T-helper 17 cell (primary cell): ENCODE data around the gene VAV1. TPM values are rescaled to one million over a fixed set of nuclear protein-coding genes. Genes with fewer than 3 reads are reported as not detected.
"Not testable (repeated sequence)": the region's sequence is repeated elsewhere in the genome, so short reads cannot be mapped to it uniquely, and the experiment has no call there.

Experiments
- ATAC-seq: fragments of 150-1000 bp; cut with Tn5 transposase; 2 replicates; pipeline ENCODE4 v1.10.0; 2021; ENCODE audit warnings: mild to moderate bottlenecking, moderate library complexity
- DNase-seq, 3 donors: peaks; one replicate each; pipeline versions ENCODE4 v3.0.0 to v3.0.0-alpha.2; 2020 to 2021
- H3K9me3 ChIP-seq: one replicate; pipeline ENCODE4 v1.7.0; 2013; ENCODE audit warnings: low read length, mild to moderate bottlenecking; ENCODE audit not compliant: control insufficient read depth, poor library complexity, severe bottlenecking
- H3K27ac Mint-ChIP-seq: one replicate; pipeline ENCODE4 v1.8.0; 2022; ENCODE audit warnings: mild to moderate bottlenecking, moderate library complexity, mixed read lengths
- H3K27me3 Mint-ChIP-seq: one replicate; pipeline ENCODE4 v1.8.0; 2022; ENCODE audit warnings: mixed read lengths
- H3K36me3 Mint-ChIP-seq: one replicate; pipeline ENCODE4 v1.8.0; 2022; ENCODE audit warnings: low read depth, mixed read lengths
- H3K4me1 Mint-ChIP-seq: one replicate; pipeline ENCODE4 v1.8.0; 2022; ENCODE audit warnings: mild to moderate bottlenecking, mixed read lengths
- H3K4me3 Mint-ChIP-seq: one replicate; pipeline ENCODE4 v1.8.0; 2022; ENCODE audit warnings: mild to moderate bottlenecking, moderate library complexity, mixed read lengths
- total RNA-seq, 4 donors: library from RNA in 2 of 4; stranded (reverse) in 2 of 4; gene quantifications; one replicate each; pipeline ENCODE4 v1.2.3 and lab custom pipeline; 2022 to 2026

The VAV1 gene
- total RNA-seq, 2 donors from 2014 or later: 83.0 to 92.0 TPM

- H3K27me3 Mint-ChIP-seq: no peaks in the 10 kb centered on the region
- ATAC-seq (no peak), DNase-seq (no peak)
- peaks cover 43% of the 10 kb centered on the region for H3K4me1 Mint-ChIP-seq
- H3K9me3 ChIP-seq: no peaks in the 10 kb centered on the region
- peak overlapping the region; percentile 96 for H3K4me3 Mint-ChIP-seq
- no peaks in the 10 kb centered on the region for H3K36me3 Mint-ChIP-seq
- H3K27ac Mint-ChIP-seq: no peak overlapping the region
Observed at GRCh38 chr19:6740589-6741343, 31.7 kb upstream of the VAV1 start.

- H3K4me1 Mint-ChIP-seq: peaks cover 30% of the 10 kb centered on the region
- H3K27ac Mint-ChIP-seq: no peak overlapping the region
- H3K27me3 Mint-ChIP-seq: no peaks in the 10 kb centered on the region
- ATAC-seq (no peak), DNase-seq (no peak)
- no peaks in the 10 kb centered on the region for H3K9me3 ChIP-seq
- H3K36me3 Mint-ChIP-seq: no peaks in the 10 kb centered on the region
- H3K4me3 Mint-ChIP-seq: no peak overlapping the region
Observed at GRCh38 chr19:6743066-6743465, 29.4 kb upstream of the VAV1 start.

GRCh38 chr19:6743714-6744380 lies 28.7 kb upstream of the VAV1 start:
- Mint-ChIP-seq H3K27ac (peak overlapping the region; percentile 74), H3K36me3 (no peaks in the 10 kb centered on the region), H3K4me3 (no peak overlapping the region), H3K4me1 (peaks cover 22% of the 10 kb centered on the region), H3K27me3 (no peaks in the 10 kb centered on the region)
- ATAC-seq (no peak), DNase-seq (no peak)
- no peaks in the 10 kb centered on the region for H3K9me3 ChIP-seq

GRCh38 chr19:6744381-6745301 lies 27.9 kb upstream of the VAV1 start:
- Mint-ChIP-seq H3K27ac (peak overlapping the region; percentile 74), H3K4me3 (no peak overlapping the region), H3K27me3 (no peaks in the 10 kb centered on the region), H3K4me1 (peaks cover 20% of the 10 kb centered on the region), H3K36me3 (no peaks in the 10 kb centered on the region)
- DNase-seq (no peak), ATAC-seq (no peak)
- no peaks in the 10 kb centered on the region for H3K9me3 ChIP-seq

- no peak for ATAC-seq
- H3K9me3 ChIP-seq: no peaks in the 10 kb centered on the region
- DNase-seq: no peak
- no peaks in the 10 kb centered on the region for H3K27me3 Mint-ChIP-seq
- no peak overlapping the region for H3K27ac Mint-ChIP-seq
- H3K4me3 Mint-ChIP-seq: no peak overlapping the region
- peaks cover 18% of the 10 kb centered on the region for H3K4me1 Mint-ChIP-seq
- no peaks in the 10 kb centered on the region for H3K36me3 Mint-ChIP-seq
Observed at GRCh38 chr19:6745965-6746364, 26.5 kb upstream of the VAV1 start.

- not testable (repeated sequence) for H3K9me3 ChIP-seq, H3K27ac Mint-ChIP-seq, H3K36me3 Mint-ChIP-seq, H3K27me3 Mint-ChIP-seq, H3K4me3 Mint-ChIP-seq, ATAC-seq, DNase-seq
- H3K4me1 Mint-ChIP-seq: peaks cover 21% of the 10 kb centered on the region
Observed at GRCh38 chr19:6748543-6748942, 24.0 kb upstream of the VAV1 start.

GRCh38 chr19:6750062-6750461 lies 22.4 kb upstream of the VAV1 start:
- Mint-ChIP-seq H3K36me3 (peaks cover 5% of the 10 kb centered on the region), H3K27ac (no peak overlapping the region), H3K27me3 (no peaks in the 10 kb centered on the region), H3K4me3 (no peak overlapping the region), H3K4me1 (peaks cover 20% of the 10 kb centered on the region)
- DNase-seq (no peak), ATAC-seq (no peak)
- no peaks in the 10 kb centered on the region for H3K9me3 ChIP-seq

GRCh38 chr19:6751189-6751588 lies 21.3 kb upstream of the VAV1 start:
- Mint-ChIP-seq H3K4me3 (no peak overlapping the region), H3K36me3 (peaks cover 5% of the 10 kb centered on the region), H3K27me3 (no peaks in the 10 kb centered on the region), H3K27ac (no peak overlapping the region), H3K4me1 (peaks cover 16% of the 10 kb centered on the region)
- ATAC-seq (no peak), DNase-seq (no peak)
- H3K9me3 ChIP-seq: no peaks in the 10 kb centered on the region

- ATAC-seq: no peak
- Mint-ChIP-seq H3K27ac (no peak overlapping the region), H3K4me1 (peaks cover 16% of the 10 kb centered on the region), H3K4me3 (peak overlapping the region; percentile 60), H3K36me3 (peaks cover 5% of the 10 kb centered on the region), H3K27me3 (no peaks in the 10 kb centered on the region)
- H3K9me3 ChIP-seq: no peaks in the 10 kb centered on the region
- no peak for DNase-seq
Observed at GRCh38 chr19:6752256-6753177, 20.0 kb upstream of the VAV1 start.

- no peaks in the 10 kb centered on the region for H3K9me3 ChIP-seq
- DNase-seq (peak; percentile 65 to 72 (median 70)), ATAC-seq (peak; percentile 91)
- Mint-ChIP-seq H3K4me1 (peaks cover 16% of the 10 kb centered on the region), H3K27ac (peak overlapping the region; percentile 14), H3K36me3 (peaks cover 5% of the 10 kb centered on the region), H3K27me3 (no peaks in the 10 kb centered on the region), H3K4me3 (peak overlapping the region; percentile 87)
Observed at GRCh38 chr19:6753178-6754031, 19.1 kb upstream of the VAV1 start.

- no peaks in the 10 kb centered on the region for H3K9me3 ChIP-seq
- ATAC-seq (no peak), DNase-seq (no peak)
- H3K4me3 Mint-ChIP-seq: no peak overlapping the region
- H3K36me3 Mint-ChIP-seq: peaks cover 5% of the 10 kb centered on the region
- peaks cover 16% of the 10 kb centered on the region for H3K4me1 Mint-ChIP-seq
- peak overlapping the region; percentile 56 for H3K27ac Mint-ChIP-seq
- H3K27me3 Mint-ChIP-seq: no peaks in the 10 kb centered on the region
Observed at GRCh38 chr19:6754136-6754535, 18.4 kb upstream of the VAV1 start.
